GM23338 (cell line): ENCODE measurements around the gene MATR3.

Experiments
- JUNB ChIP-seq: IDR thresholded peaks from one replicate; pipeline ENCODE4 v1.6.1; 2016; ENCODE audit warnings: antibody characterized with exemption; ENCODE audit not compliant: unreplicated experiment
- TF ChIP-seq, protein P1 (sequence below), 2 experiments: fragments of 200-600 bp in 1 of 2; sonication (generic) in 1 of 2; conservative IDR thresholded peaks; 2 replicates each; pipeline versions ENCODE4 v1.5.1 to v1.6.1; 2016 to 2017; ENCODE audit warnings: antibody characterized with exemption in 2 of 2, low read depth in 2 of 2, mild to moderate bottlenecking in 2 of 2, moderate library complexity in 1 of 2

DNA sequence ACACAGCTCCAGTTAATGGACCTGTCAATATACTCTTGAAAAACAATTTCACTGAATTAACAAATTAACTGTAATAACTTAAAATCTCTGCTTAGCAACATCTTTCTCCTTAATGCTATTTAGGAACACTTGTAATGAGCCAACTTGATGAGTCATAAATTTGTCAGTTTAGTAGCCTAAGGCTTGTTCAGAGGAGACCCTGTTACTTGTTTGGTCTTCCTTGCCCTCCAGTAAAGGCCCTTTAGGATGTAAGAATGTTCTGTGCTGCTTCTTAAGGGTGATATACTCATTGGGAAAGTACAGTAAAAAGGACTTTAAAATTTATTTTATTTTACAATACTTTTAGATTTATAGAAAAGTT lies 11.4 kb upstream of the MATR3 start:
- TF ChIP-seq, protein P1, sequence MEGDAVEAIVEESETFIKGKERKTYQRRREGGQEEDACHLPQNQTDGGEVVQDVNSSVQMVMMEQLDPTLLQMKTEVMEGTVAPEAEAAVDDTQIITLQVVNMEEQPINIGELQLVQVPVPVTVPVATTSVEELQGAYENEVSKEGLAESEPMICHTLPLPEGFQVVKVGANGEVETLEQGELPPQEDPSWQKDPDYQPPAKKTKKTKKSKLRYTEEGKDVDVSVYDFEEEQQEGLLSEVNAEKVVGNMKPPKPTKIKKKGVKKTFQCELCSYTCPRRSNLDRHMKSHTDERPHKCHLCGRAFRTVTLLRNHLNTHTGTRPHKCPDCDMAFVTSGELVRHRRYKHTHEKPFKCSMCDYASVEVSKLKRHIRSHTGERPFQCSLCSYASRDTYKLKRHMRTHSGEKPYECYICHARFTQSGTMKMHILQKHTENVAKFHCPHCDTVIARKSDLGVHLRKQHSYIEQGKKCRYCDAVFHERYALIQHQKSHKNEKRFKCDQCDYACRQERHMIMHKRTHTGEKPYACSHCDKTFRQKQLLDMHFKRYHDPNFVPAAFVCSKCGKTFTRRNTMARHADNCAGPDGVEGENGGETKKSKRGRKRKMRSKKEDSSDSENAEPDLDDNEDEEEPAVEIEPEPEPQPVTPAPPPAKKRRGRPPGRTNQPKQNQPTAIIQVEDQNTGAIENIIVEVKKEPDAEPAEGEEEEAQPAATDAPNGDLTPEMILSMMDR (conservative IDR thresholded peaks at IDR 0.05; ENCODE audit: low read depth in 2 of 2): no peak
- TF ChIP-seq JUNB: no peak
